Fibroblast of skin of abdomen (primary cell): Measurements from ENCODE around the gene FAF2.
"Not testable (repeated sequence)": the region's sequence is repeated elsewhere in the genome, so short reads cannot be mapped to it uniquely, and the experiment has no call there.

Experiments used
- DNase-seq: peaks from one replicate; pipeline ENCODE4 v3.0.0-alpha.2; 2013

The FAF2 gene

GRCh38 chr5:176545737-176546509 is 97.7 kb downstream of the FAF2 start:
- DNase-seq = no peak

GRCh38 chr5:176547802-176548201 is 99.6 kb downstream of the FAF2 start:
- no peak for DNase-seq

GRCh38 chr5:176548967-176549444 is 100.8 kb downstream of the FAF2 start, which contains the start of gene CDHR2:
CDHR2 (plus strand) TSS chr5:176549342; CDS start chr5:176565353, 16,011 bp downstream.
- no peak for DNase-seq

GRCh38 chr5:176549871-176550270 is 101.7 kb downstream of the FAF2 start:
- DNase-seq = no peak

- no peak for DNase-seq
Observed at GRCh38 chr5:176550275-176550831, 102.2 kb downstream of the FAF2 start.

- DNase-seq = not testable (repeated sequence)
Observed at GRCh38 chr5:176550937-176551336, 102.8 kb downstream of the FAF2 start.

- no peak for DNase-seq
Observed at GRCh38 chr5:176552332-176552869, 104.2 kb downstream of the FAF2 start.

- DNase-seq = no peak
Observed at GRCh38 chr5:176553260-176554085, 105.3 kb downstream of the FAF2 start.

- DNase-seq = no peak
Observed at GRCh38 chr5:176557846-176558245, 109.7 kb downstream of the FAF2 start.
